ENCODE measurements around the gene SNX13. TPM values are rescaled to one million over a fixed set of nuclear protein-coding genes. Genes with fewer than 3 reads are reported as not detected.

The SNX13 gene
- total and polyA plus RNA-seq, 2 donors (not counting 1 experiment from before 2014, with no cell fraction given), result 6.5 to 58.1 TPM

DNA sequence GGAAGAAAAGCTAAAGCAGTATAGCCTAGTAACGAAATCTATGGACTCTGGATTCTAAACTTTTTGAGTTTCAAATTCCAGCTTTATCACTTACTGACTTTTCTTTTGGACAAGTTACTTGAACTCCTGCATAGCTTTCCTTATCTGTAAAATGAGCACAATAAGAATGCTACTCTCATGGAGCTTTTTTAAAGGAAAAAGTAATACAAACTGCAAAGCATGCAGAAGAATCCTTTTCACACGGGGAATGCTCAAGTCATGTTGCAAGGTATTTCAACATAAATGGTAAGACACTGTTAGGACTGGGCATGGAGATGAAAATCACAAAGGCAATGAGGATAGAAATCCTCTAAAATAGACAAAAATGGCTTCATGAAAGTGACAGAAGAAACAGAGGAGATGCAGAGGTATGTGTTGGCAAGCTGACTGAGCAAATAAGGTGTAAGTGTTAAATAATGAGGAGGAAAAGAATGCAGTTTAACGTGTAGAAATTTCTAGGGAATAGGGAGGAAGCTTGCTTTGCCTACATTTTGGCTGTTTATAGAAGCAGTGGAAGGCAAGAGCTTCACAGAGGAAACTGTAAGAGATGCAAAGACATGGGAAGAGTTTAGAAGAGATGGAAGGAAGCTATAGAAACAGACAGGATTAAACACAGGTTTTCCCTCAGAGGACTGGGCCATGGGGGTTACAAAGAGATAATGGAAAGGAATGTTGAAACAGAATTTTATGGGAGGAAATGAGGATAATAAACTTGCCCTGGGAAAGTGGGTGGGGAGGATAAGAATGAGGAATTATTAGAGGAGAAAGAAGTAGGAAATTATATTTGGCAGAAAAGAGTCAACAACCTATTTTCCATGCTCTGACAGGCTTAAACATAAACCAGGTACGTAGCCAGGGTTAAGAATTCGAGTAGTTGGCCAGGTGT, 28.8 kb upstream of the SNX13 start:
- no peak for ATAC-seq (ENCODE audit: low read depth)
- H3K27me3 ChIP-seq (replicated peaks in 1 of 4; ENCODE audit: control extremely low read depth in 1 of 4, control insufficient read depth in 3 of 4, insufficient read depth in 4 of 4, low read length in 3 of 4), result peaks cover 0 to 4% (median 0%) of the 10 kb centered on the region in 4 experiments
- no peaks in the 10 kb centered on the region for H4K20me1 ChIP-seq (ENCODE audit: control insufficient read depth, insufficient read depth, low read length, poor library complexity, severe bottlenecking)
- H3K36me3 ChIP-seq (replicated peaks in 1 of 2; ENCODE audit: control extremely low read depth in 1 of 2, control insufficient read depth in 1 of 2, extremely low read depth in 1 of 2, insufficient read depth in 2 of 2, low read length in 1 of 2), result no peaks in the 10 kb centered on the region
- ChIA-PET POLR2A (no interaction called here), CTCF (interaction anchor here (0.9 kb wide), 1 partner anchor 11 kb away, joined by 4 read pairs; no protein-coding TSS in a partner anchor)
- no peak overlapping the region for H3K9ac ChIP-seq (ENCODE audit: low read length)
- no peak overlapping the region for H3K27ac ChIP-seq (ENCODE audit: low read length in 2 of 2)
- H3K79me2 ChIP-seq (ENCODE audit: control insufficient read depth, insufficient read depth, low read length), result no peaks in the 10 kb centered on the region
- no peaks in the 10 kb centered on the region for H3K9me3 ChIP-seq (ENCODE audit: control extremely low read depth in 1 of 3, control insufficient read depth in 2 of 3, insufficient read depth in 1 of 3, low read length in 2 of 3)
- H3K4me3 Mint-ChIP-seq, result no peak overlapping the region
- H3K4me3 ChIP-seq (ENCODE audit: control extremely low read depth in 1 of 5, extremely low read depth in 1 of 5, insufficient read depth in 1 of 5, low read depth in 2 of 5, low read length in 4 of 5), result no peak overlapping the region
- no peaks in the 10 kb centered on the region for H3K4me1 Mint-ChIP-seq
- H3K27me3 Mint-ChIP-seq, result peaks cover 15% of the 10 kb centered on the region
- H2AFZ ChIP-seq (ENCODE audit: insufficient read depth, low read depth, low read length, poor library complexity, severe bottlenecking), result no peak overlapping the region
- WGBS (ENCODE audit: insufficient coverage), result 78% methylated on average over 3 of the region's 5 CpGs
- H3K4me1 ChIP-seq (ENCODE audit: control insufficient read depth in 2 of 2, insufficient read depth in 2 of 2, low read length in 2 of 2), result no peaks in the 10 kb centered on the region
- H3K27ac Mint-ChIP-seq, result no peak overlapping the region
- no peak overlapping the region for H3K4me2 ChIP-seq (replicated peaks; ENCODE audit: low read depth, low read length, poor library complexity, severe bottlenecking)
- intact Hi-C loops (cut with micrococcal nuclease), result no loop called here
- TF ChIP-seq EZH2 (IDR thresholded peaks at IDR 0.05; ENCODE audit: borderline replicate concordance, insufficient read depth, low read depth, low read length, poor library complexity, severe bottlenecking), result no peak
- TF ChIP-seq, protein P1, sequence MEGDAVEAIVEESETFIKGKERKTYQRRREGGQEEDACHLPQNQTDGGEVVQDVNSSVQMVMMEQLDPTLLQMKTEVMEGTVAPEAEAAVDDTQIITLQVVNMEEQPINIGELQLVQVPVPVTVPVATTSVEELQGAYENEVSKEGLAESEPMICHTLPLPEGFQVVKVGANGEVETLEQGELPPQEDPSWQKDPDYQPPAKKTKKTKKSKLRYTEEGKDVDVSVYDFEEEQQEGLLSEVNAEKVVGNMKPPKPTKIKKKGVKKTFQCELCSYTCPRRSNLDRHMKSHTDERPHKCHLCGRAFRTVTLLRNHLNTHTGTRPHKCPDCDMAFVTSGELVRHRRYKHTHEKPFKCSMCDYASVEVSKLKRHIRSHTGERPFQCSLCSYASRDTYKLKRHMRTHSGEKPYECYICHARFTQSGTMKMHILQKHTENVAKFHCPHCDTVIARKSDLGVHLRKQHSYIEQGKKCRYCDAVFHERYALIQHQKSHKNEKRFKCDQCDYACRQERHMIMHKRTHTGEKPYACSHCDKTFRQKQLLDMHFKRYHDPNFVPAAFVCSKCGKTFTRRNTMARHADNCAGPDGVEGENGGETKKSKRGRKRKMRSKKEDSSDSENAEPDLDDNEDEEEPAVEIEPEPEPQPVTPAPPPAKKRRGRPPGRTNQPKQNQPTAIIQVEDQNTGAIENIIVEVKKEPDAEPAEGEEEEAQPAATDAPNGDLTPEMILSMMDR (IDR thresholded peaks at IDR 0.05), result no peak
- H3K9me3 Mint-ChIP-seq (ENCODE audit: insufficient read depth), result no peaks in the 10 kb centered on the region
- no peak for DNase-seq

DNA sequence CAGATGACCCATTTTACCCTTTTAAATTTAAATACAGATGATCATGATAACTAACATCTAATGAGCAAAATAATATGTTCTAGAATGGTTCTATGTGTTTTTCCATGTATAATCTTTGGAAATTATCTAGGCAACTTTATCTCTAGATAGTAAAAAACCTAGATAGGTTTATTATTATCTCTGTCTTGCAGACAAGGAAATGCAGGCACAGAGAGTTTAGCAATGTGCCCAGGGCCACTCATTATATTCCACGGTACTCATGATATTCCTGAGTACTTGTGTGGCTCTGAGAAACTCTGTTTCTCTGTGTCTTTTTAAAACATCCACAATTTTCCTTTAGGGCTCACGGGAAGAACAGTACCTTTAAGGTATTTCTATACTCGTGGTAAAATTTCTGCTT, 26.4 kb upstream of the SNX13 start:
- no peaks in the 10 kb centered on the region for H3K36me3 ChIP-seq (replicated peaks in 1 of 2; ENCODE audit: control extremely low read depth in 1 of 2, control insufficient read depth in 1 of 2, extremely low read depth in 1 of 2, insufficient read depth in 2 of 2, low read length in 1 of 2)
- no peak overlapping the region for H3K4me3 ChIP-seq (ENCODE audit: control extremely low read depth in 1 of 5, extremely low read depth in 1 of 5, insufficient read depth in 1 of 5, low read depth in 2 of 5, low read length in 4 of 5)
- no peaks in the 10 kb centered on the region for H3K9me3 ChIP-seq (ENCODE audit: control extremely low read depth in 1 of 3, control insufficient read depth in 2 of 3, insufficient read depth in 1 of 3, low read length in 2 of 3)
- no peak overlapping the region for H2AFZ ChIP-seq (ENCODE audit: insufficient read depth, low read depth, low read length, poor library complexity, severe bottlenecking)
- H3K27ac ChIP-seq (ENCODE audit: low read length in 2 of 2), result no peak overlapping the region
- Mint-ChIP-seq H3K27me3 (peaks cover 18% of the 10 kb centered on the region), H3K9me3 (ENCODE audit: insufficient read depth) (no peaks in the 10 kb centered on the region), H3K4me1 (no peaks in the 10 kb centered on the region), H3K27ac (no peak overlapping the region), H3K4me3 (no peak overlapping the region)
- no peaks in the 10 kb centered on the region for H4K20me1 ChIP-seq (ENCODE audit: control insufficient read depth, insufficient read depth, low read length, poor library complexity, severe bottlenecking)
- H3K4me1 ChIP-seq (ENCODE audit: control insufficient read depth in 2 of 2, insufficient read depth in 2 of 2, low read length in 2 of 2), result no peaks in the 10 kb centered on the region
- no peak overlapping the region for H3K9ac ChIP-seq (ENCODE audit: low read length)
- ATAC-seq (ENCODE audit: low read depth) (no peak), DNase-seq (no peak)
- no peak for TF ChIP-seq EZH2 (IDR thresholded peaks at IDR 0.05; ENCODE audit: borderline replicate concordance, insufficient read depth, low read depth, low read length, poor library complexity, severe bottlenecking)
- TF ChIP-seq, protein P1 (IDR thresholded peaks at IDR 0.05), result no peak
- intact Hi-C loops (cut with micrococcal nuclease), result no loop called here
- H3K79me2 ChIP-seq (ENCODE audit: control insufficient read depth, insufficient read depth, low read length), result no peaks in the 10 kb centered on the region
- POLR2A ChIA-PET, result no interaction called here
- peaks cover 0 to 4% (median 0%) of the 10 kb centered on the region in 4 experiments for H3K27me3 ChIP-seq (replicated peaks in 1 of 4; ENCODE audit: control extremely low read depth in 1 of 4, control insufficient read depth in 3 of 4, insufficient read depth in 4 of 4, low read length in 3 of 4)
- CTCF ChIA-PET, result no interaction called here
- no peak overlapping the region for H3K4me2 ChIP-seq (replicated peaks; ENCODE audit: low read depth, low read length, poor library complexity, severe bottlenecking)
- no CpG with 5 or more reads among the region's 3 CpGs for WGBS (ENCODE audit: insufficient coverage)
